ENCODE measurements around the gene LGALS1.

GRCh38 chr22:37659897-37660708 is 15.3 kb upstream of the LGALS1 start:
- TF ChIP-seq CTCF (IDR thresholded peaks at IDR 0.05) (no peak), POLR2A (IDR thresholded peaks at IDR 0.05) (no peak)

All from right lobe of liver (tissue), 4 donors.